GM10266 (cell line): ENCODE measurements around the gene DNAJB12.
A peak's percentile ranks its signal among the peaks of the same experiment; 100 is the strongest.
"Not testable (repeated sequence)": the region's sequence is repeated elsewhere in the genome, so short reads cannot be mapped to it uniquely, and the experiment has no call there.

Experiments used
- DNase-seq: peaks from one replicate; pipeline ENCODE4 v3.0.0; 2012; ENCODE audit errors: extremely low spot score
- TF ChIP-seq, protein P1 (sequence below): IDR thresholded peaks from 2 replicates; pipeline ENCODE4 v1.5.1; 2012; ENCODE audit warnings: mild to moderate bottlenecking, low read depth; ENCODE audit not compliant: control insufficient read depth, insufficient read depth; ENCODE audit errors: missing control alignments

Gene DNAJB12

DNA sequence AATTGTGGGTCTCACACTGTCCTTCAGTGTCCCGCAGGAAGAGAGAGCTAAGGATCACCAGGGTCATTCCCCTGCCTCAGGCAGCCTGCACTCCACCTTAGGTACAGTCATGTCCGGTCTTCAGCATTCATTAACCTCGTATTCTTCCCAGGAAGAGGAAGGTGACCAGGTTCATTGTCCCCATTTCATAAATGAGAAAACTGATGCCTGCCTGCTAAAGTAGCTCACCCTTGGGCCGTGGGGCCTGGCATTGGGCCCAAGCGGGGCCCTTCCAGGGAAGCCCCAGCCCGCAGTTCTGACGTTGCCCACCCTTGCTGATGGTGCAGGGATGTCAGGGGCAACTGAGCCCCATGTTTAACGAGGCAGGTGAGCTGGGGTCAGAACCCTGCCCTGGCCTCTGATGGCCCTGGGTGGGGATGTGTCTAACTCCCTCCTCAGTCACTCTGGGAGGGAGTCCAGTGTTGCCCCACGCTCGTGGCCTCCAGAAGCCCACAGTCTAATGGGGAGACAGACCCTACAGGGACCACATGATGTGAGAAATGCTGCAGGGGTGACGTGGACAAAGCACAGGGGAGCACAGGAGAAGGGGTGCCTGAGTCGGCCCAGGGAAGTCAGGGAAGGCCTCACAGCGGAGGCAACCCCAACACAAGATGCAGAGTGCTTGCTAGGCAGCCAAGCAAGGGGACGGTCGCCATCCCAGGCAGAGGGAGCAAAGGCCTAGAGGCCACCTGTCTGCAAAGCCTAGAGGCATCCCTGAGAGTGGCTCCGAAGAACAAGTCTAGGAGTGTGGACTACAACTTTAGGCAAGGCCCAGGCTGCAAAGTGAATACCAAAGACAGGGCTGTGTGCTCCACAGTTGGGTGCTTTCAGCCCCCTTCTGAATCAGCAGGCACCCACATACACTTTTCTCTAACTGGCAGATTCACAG lies 55.9 kb downstream of the DNAJB12 start:
- TF ChIP-seq, protein P1, sequence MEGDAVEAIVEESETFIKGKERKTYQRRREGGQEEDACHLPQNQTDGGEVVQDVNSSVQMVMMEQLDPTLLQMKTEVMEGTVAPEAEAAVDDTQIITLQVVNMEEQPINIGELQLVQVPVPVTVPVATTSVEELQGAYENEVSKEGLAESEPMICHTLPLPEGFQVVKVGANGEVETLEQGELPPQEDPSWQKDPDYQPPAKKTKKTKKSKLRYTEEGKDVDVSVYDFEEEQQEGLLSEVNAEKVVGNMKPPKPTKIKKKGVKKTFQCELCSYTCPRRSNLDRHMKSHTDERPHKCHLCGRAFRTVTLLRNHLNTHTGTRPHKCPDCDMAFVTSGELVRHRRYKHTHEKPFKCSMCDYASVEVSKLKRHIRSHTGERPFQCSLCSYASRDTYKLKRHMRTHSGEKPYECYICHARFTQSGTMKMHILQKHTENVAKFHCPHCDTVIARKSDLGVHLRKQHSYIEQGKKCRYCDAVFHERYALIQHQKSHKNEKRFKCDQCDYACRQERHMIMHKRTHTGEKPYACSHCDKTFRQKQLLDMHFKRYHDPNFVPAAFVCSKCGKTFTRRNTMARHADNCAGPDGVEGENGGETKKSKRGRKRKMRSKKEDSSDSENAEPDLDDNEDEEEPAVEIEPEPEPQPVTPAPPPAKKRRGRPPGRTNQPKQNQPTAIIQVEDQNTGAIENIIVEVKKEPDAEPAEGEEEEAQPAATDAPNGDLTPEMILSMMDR, result no peak
- DNase-seq, result no peak

DNA sequence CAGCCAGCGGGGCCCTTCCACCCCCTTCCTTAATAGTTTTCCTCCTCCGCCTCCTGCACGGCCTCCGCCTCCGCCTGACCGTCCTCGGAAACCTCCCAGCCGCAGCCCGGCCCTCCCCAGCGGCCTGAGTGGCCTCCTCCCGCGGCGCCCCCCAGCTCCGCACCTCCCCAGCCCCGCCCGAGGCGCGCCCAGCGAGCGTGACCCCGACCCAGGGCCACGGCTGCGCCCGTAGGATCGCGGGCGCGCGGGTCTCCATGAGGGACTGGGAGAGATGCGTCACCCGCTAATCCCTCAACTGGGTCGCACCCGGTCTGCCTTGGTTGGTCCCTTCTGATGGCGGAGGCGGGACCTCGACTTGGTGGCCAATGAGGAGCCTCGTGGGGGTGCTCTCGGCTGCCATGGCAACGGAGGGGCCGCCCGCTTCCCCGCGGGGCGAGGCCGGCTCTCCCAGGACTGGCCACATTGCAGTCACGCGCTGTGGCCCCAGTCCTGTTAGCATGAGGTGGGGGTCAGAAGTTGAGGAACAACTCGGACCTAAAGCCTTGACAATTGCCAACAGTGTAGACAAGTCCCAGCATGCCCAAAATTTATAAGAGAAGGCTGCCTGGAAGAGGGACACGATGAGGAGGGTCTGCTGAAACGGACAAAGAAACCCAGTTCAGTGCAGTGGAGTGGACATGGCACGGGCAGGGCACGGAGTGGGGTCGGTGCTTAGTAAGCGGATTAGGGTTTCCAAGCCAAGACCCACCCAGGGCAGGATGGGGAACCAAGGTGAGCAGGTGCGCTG lies 56.7 kb downstream of the DNAJB12 start:
- TF ChIP-seq, protein P1, result no peak
- DNase-seq, result peak; percentile 96

DNA sequence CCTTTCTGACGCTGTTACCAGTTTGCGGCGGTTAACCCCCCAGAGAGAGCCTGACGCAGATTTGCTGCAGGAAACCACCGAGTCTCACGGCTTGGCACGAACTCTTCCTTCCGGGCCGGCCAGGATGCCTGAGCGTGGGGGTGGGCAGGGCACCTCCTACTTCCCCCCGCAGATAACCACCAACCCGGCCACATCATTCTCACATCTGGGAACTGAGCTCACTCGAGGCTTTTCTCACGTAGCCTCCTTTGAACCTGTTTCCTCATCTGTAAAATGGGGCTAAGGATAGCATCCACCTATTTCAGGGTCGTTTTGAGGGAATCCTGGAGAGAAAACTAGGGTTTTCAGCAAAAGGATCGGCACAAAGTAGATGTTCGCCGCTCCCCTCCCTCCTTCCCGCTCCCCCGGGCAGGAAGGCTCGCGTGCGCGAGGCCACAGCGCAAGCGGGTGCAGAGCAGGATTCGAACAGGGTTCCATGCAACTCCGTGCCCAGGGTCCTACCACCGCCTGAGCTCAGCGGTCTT lies 57.4 kb downstream of the DNAJB12 start:
- peak; percentile 88 for DNase-seq
- TF ChIP-seq, protein P1, result no peak

DNA sequence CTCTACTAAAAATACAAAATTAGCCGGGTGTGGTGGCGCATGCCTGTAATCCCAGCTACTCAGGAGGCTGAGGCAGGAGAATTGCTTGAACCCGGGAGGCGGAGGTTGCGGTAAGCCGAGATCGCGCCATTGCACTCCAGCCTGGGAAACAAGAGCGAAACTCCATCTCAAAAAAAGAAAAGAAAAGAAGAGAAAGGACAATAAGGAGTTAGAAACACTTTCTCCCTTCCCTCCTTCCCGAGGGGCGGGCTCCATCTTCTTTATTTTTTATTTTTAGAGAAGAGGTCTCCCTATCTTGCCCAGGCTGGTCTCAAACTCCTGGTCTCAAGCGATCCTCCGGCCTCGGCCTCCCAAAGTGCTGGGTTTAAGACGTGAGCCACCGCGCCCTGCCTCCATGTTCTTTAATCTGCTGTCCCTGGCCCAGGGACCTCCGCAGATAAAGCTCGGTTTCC lies 57.9 kb downstream of the DNAJB12 start:
- DNase-seq, result not testable (repeated sequence)

DNA sequence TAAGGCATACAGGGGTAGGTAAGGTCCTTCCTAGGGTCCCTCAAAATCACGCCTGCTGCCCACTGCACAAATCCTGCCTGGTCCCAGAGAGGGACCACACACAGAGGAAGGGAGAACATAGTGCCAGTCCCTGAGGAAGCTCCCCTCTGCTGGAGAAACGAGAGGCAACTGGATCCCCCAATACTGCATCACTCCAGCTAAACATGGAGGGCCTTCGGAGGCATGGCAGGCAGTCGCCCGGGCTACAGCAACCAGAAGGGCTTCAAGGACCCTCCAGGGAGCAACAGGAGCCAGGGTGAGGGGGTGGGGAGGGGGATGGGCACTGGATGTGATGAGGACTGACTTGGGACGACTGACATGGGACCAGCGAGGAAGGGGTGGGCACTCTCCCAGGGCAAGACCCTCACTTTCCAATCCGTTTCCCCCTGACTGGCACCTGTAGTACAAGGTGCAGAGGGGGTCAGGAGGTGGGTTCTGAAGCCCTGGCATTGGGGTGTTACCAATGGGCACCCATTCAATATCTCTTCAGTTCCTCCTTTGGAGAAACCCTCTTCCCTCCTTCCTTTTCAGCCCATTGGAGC lies 59.3 kb downstream of the DNAJB12 start:
- TF ChIP-seq, protein P1, result no peak
- no peak for DNase-seq

DNA sequence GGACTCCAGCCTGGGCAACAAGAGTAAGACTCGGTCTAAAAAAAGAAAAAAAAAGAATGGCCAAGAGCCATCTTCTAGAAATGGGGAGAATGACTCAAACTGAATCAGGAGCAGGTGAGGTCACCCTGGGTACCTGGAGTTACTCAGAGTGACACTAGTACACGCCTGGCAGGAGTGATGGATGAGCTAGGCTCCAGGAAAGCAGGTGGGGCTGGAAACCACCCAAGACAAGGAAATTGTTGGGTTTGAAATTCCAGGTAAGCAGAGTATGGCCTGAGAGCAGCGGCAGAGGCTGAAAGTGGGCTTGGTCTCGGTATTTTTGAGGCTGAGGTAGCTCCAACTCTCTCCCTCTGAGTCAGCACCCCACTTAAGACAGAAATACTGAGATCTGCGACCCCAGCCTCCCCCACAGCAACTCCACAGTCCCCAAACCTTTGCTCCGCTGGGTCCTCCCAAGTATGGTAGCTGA lies 62.5 kb downstream of the DNAJB12 start:
- TF ChIP-seq, protein P1, result no peak
- no peak for DNase-seq

DNA sequence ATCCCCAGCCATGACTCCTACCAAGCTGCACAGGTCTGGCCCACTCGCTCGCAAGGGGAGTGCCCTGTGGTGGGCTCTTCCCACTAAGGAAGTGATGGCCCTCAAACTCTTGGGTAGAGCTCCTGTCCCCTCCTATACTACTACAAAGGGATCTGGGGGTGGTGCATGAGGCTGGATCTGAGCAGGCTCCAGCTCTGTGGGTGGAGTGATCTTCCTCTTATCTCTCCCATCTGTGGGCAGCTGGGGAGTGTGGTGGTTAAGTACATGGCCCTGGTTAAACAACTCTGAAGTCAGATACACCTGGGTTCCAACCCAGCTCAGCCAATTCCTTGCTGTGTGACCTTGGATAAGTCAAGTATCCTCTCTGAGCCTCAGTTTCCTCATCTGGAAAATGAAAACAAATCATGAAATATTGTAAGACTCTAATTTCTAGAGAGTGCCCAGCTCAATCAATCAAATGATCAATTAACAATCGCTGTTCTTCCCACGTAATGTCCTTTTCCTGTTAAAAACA lies 63.6 kb downstream of the DNAJB12 start:
- TF ChIP-seq, protein P1, result no peak
- no peak for DNase-seq
